ENCODE data around the gene CIB4. TPM values are rescaled to one million over a fixed set of nuclear protein-coding genes. Genes with fewer than 3 reads are reported as not detected.
A peak's percentile ranks its signal among the peaks of the same experiment; 100 is the strongest.

The CIB4 gene
- total and polyA plus RNA-seq, 2 of the 13 experiments (the other 11 are each of a cell fraction or from before 2014, with no cell fraction given): not detected

- TF ChIP-seq SMC3 (IDR thresholded peaks at IDR 0.05; ENCODE audit: low read length) (no peak), ZBTB2 (CRISPR knock-in tag; IDR thresholded peaks at IDR 0.05; ENCODE audit: low read depth) (no peak), IKZF4 (CRISPR knock-in tag; IDR thresholded peaks at IDR 0.05; ENCODE audit: borderline replicate concordance, low read depth, not compliant biosample characterization) (no peak), HNF4A (CRISPR knock-in tag; IDR thresholded peaks at IDR 0.05) (no peak), GATA4 (IDR thresholded peaks at IDR 0.05; ENCODE audit: borderline replicate concordance, low read depth) (no peak), ZFP62 (CRISPR knock-in tag; IDR thresholded peaks at IDR 0.05) (no peak), ZNF33B (CRISPR knock-in tag; IDR thresholded peaks at IDR 0.05) (no peak), FOXA3 (CRISPR knock-in tag; IDR thresholded peaks at IDR 0.05) (no peak), DNMT1 (CRISPR knock-in tag; IDR thresholded peaks at IDR 0.05) (no peak)
These were observed 62.6 kb downstream of the CIB4 start (continued) for GRCh38 chr2:26578581-26578980.

GRCh38 chr2:26578113-26578458 lies 63.1 kb downstream of the CIB4 start:
- Histone ChIP-seq H3K4me1 (ENCODE audit: insufficient read depth, low read length) (no peaks in the 10 kb centered on the region), H3K9me3 (ENCODE audit: low read length) (no peaks in the 10 kb centered on the region), H4K20me1 (ENCODE audit: insufficient read depth, low read length) (peaks cover 9% of the 10 kb centered on the region), H3K36me3 (replicated peaks in 1 of 2; ENCODE audit: control insufficient read depth in 1 of 2, insufficient read depth in 2 of 2, low read length in 2 of 2) (no peaks in the 10 kb centered on the region), H2AFZ (ENCODE audit: low read length) (no peak overlapping the region), H3K79me2 (ENCODE audit: insufficient read depth, low read length) (no peaks in the 10 kb centered on the region), H3K27ac (ENCODE audit: extremely low read length, insufficient read depth, low read length) (no peak overlapping the region), H3K9ac (ENCODE audit: insufficient read depth, low read depth, low read length) (no peak overlapping the region), H3K4me3 (replicated peaks in 1 of 3; ENCODE audit: insufficient read depth in 1 of 3, low read depth in 2 of 3, low read length in 3 of 3) (no peak overlapping the region), H3K27me3 (ENCODE audit: control insufficient read depth in 1 of 2, insufficient read depth in 2 of 2, low read length in 2 of 2) (peaks cover 31 to 91% of the 10 kb centered on the region in 2 experiments; a peak in 4 of 5 replicates), H3K4me2 (ENCODE audit: low read depth, low read length) (no peak overlapping the region)
- FAIRE-seq: no peak
- TF ChIP-seq MYC (CRISPR knock-in tag; IDR thresholded peaks at IDR 0.05; ENCODE audit: borderline replicate concordance): no peak
- no peak for TF ChIP-seq MAFF (IDR thresholded peaks at IDR 0.05; ENCODE audit: low read depth, low read length)
- no peak for TF ChIP-seq ELF3 (CRISPR knock-in tag; IDR thresholded peaks at IDR 0.05)
- peak; percentile 30; the same call in 1 of the 2 replicates for TF ChIP-seq EZH2 (conservative IDR thresholded peaks at IDR 0.05; ENCODE audit: low read depth, low read length)
- TF ChIP-seq FLYWCH1 (CRISPR knock-in tag; IDR thresholded peaks at IDR 0.05): no peak
- no peak for TF ChIP-seq SYNCRIP (IDR thresholded peaks at IDR 0.05; ENCODE audit: insufficient read depth, low read depth, low read length)
- 0 out of 2 replicates have a peak, but pooled peaks have one; percentile 1 for TF ChIP-seq FOXP4 (CRISPR knock-in tag; IDR thresholded peaks at IDR 0.05)
- peak; percentile 4; the same call in 1 of the 3 replicates for ATAC-seq
- intact Hi-C loops (cut with micrococcal nuclease; ENCODE audit: unreplicated experiment): loop anchor here (1.0 to 10.0 kb wide), 2 partner anchors 57 to 83 kb away; no protein-coding TSS in a partner anchor
- no TSS peak for BruUV-seq (replicated peaks)
- DNase-seq (ENCODE audit: low spot score): no peak
- in situ Hi-C loops (cut with HindIII; ENCODE audit: extremely low pct_ligation_motif_present, low pct_unique_long_range_greater_than_20kb): loop anchor here (5.0 kb wide), 1 partner anchor 56 kb away; no protein-coding TSS in a partner anchor
- 42% methylated on average over 3 of the region's 3 CpGs for WGBS (ENCODE audit: low lambda C conversion rate)
- ChIA-PET CTCF (ENCODE audit: low intra/inter-chr PET ratio, low total read pairs) (interaction anchor here (0.9 to 2.2 kb wide), 5 partner anchors 15 to 168 kb away, joined by 3 to 12 read pairs (median 5); a partner anchor contains a TSS), POLR2A (interaction anchor here (0.9 kb wide), 1 partner anchor 232 kb away, joined by 3 read pairs; the partner anchor contains the start of gene SELENOI)

Data from HepG2 (cell line).